GM18508 (cell line): ENCODE measurements around the gene HNF4A.
A peak's percentile ranks its signal among the peaks of the same experiment; 100 is the strongest.
"Not testable (repeated sequence)": the region's sequence is repeated elsewhere in the genome, so short reads cannot be mapped to it uniquely, and the experiment has no call there.

Source experiments
- ATAC-seq: cut with Tn5 transposase; IDR thresholded peaks from one replicate; pipeline ENCODE4 v1.9.1; 2021; ENCODE audit warnings: moderate number of reproducible peaks; ENCODE audit not compliant: insufficient read depth, unreplicated experiment

Gene HNF4A

GRCh38 chr20:44355498-44356352 lies at the start of gene HNF4A:
TSS of gene HNF4A (plus strand) at chr20:44355699. CDS start at chr20:44355805, 106 bp downstream.
- ATAC-seq: no peak

GRCh38 chr20:44306927-44307326 lies 48.6 kb upstream of the HNF4A start:
- ATAC-seq: no peak

DNA sequence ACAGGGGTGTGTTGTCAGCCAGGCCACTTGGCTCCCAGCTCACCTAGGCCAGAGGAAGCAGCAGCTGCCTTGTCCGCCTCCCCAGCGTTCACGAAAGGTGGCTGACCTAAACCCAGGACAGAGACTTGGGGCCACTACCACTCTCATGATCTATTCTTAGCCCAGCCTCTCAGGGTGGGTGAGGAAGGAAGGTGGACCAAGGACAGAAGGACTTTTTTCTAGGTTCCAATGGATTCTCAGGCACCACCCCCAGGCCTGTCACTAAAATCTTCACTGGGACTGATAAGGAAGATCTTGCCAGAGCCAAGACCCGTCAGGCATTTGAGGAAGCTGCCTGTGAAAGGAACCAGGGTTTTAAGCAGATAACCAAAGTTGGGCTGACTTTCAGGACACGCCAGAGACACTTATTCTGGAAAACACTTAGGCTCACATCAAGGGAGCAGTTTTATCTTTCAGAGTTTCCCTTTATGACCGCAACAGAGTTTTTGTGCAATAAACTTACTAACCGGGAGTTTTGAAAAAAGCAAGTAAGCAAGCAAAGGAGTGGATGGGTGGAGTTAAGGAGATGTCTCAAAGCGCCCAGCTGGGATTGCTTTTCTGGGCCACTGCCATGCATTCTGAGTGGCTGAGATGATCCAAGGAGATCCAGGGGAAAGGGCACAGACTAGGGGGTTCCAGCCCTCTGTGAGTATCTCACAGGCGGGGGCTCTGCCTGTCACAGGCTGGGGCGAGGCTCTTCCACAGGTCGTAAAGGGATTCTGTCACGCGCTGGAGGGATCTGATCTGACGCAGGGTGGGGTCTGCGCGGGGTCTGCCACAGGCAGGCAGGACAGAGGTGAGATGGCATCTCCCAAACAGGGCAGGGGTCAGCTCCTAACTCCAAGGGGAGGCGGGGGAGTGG lies 45.5 kb upstream of the HNF4A start:
- ATAC-seq: no peak

DNA sequence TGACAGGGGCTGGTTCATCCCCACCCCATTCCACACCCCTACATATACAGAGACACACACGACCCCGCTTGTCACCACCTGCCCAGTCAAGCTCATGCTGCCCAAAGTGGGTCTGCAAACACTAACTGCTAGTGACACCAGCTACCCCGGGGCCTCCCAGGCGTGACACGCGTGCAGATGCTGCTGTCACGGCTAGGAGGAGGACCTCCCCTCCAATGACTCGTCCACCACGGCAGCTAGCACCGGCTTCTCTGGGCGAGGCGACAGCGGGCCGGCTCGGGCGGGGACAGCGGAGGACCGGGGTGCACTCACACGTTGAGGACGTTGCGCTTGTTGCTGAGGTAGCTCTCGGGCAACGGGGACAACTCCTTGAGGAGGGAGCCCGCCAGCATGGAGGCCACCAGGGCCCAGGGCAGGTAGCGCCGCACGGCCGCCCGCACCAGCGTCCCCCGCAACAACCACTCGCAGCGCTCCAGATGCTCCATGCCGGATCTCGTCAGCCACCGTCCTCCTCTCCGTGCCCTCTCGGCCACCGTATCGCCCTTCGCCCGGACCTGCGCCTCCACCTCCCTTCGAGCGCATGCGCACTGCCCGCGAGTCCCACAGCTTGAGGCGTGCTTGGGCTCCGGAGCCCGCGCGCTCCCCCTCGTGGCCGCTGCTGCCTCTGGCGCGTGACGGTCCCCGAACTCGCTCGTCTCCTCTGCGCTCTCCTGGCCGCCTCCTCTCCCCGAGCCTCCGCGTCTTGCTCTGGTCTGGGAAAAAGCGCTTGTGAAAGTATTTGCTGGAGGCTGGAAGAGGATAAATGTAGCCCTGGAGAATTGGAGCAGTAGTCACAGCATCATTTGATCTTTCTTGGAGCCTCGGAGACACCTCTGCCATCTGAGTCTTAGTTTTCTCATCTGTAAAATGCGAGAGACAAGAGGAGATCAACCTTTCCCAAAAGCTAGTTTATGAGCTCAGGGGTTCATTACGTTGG lies 44.5 kb upstream of the HNF4A start, which contains the start of gene FITM2:
Gene FITM2, minus strand, starts transcription at position 539 of the 976 bp plus-strand sequence. Its CDS starts 54 bp downstream, at position 485.
- peak; percentile 66 for ATAC-seq

- ATAC-seq: no peak
Measured at GRCh38 chr20:44314870-44315269, 40.6 kb upstream of the HNF4A start.

DNA sequence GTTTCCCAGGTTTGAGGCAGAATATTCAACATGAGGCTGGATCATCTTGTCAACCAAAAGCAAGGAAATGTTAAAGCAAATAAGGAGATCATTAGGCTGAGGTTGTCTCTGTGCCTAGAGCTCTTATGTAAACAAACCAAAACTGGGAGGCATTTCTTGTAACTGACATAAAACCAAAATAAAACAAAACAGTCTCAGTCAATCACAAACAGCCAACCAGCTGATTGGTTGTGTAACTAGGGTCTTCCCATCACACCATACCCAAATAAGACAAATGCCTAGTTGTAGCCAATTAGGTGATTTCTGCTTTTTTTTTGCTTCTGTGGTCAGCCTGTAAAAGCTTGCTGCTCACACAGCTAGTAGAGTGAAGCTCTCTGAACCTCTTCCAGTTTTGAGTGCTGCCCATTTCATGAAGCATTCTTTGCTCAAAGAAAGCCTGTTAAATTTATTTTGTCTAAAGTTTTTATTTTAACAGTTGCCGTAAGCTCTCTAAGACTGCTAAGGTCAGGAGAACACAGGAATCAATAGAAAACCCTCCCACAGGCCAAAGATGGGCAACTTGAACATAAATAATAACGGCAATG lies 35.6 kb upstream of the HNF4A start:
- ATAC-seq: no peak

GRCh38 chr20:44324343-44324742 lies 31.2 kb upstream of the HNF4A start:
- no peak for ATAC-seq

DNA sequence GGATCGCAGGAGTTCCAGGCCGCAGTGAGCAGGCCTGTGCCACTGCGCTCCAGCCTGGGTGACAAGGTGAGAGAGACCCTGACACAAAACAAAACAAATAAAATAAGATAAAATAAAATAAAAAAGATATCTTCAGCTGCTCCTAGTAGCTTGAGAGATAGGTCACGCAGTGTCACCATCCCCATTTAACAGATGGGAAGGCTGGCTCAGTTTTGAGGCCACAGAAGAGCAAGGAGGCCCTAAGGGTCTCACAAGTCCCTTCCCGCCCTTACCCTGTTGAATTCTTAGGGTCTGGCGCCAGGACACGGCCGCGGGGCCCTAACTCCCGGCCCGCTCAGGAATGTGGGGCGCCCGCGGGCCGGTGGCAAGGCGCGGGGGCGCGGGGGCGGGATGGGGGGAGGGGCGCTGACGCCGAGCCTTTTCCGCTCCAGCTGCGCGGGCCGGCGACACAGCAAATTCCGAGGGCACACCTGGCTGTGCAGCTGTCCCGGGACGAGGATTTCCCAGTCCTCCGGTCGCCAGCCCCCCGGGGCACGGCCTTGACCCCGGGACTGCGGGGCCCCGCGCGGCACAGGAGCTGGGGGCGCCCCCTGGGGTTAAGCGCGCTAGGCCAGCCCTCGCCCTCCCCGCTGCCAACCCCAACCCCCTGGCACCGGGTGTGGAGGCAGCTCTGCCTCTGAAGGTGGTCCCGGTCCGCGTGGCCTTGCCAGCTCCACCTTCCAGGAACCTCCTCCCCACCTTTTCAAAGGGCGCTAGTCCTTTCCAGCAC lies 28.9 kb upstream of the HNF4A start:
- no peak for ATAC-seq

DNA sequence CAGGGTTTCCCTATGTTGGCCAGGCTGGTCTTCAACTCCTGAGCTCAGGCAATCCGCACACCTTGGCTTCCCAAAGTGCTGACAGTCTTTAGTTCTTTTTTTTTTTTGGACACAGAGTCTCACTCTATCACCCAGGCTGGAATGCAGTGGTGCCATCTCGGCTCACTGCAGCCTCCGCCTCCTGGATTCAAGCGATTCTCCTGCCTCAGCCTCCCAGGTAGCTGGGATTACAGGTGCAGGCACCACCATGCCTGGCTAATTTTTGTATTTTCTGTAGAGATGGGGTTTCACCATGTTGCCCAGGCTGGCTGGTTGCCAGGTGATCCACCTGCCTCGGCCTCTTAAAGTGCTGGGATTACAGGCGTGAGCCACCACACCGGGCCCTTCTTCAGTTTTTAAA lies 27.8 kb upstream of the HNF4A start:
- ATAC-seq: not testable (repeated sequence)

DNA sequence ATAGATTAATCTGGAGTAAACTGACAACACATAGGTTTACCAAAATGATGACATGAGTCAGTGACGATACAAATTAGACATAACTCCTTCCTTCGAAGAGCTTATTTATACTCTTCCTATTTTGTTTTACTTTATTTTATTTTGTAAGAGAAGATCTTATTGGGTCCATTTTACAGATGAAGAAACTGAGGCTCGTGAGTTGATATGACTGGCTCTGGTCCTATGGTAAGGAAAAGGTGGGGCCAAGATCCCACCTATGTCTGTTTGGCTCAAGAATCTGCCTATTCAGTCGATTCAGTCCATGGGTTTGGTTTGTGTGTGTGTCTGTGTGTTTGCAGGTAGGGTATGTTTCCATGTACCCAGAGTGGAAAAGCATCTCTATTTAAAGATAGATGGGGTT lies 27.1 kb upstream of the HNF4A start:
- ATAC-seq: no peak

GRCh38 chr20:44331201-44331600 lies 24.3 kb upstream of the HNF4A start:
- no peak for ATAC-seq

DNA sequence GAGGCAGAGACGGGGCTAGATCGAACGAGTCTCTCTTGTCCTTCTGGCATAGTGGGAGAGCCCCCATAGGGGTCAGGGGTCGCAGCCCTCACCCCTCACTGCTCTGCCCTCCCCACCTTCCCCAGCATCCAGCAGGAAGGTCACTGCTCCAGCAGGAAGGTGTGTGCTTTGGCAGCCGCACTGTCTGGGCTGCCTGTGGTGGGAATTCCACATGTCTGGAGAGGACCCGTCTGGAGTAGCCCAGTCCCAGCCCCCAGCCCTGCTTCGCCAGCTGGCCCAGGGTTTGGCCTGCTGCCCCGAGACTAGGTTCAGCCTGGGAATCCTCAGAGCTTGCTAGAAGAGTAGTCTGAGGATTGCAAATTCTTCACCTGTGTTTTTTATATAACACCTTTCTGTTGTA lies 21.2 kb upstream of the HNF4A start:
- ATAC-seq: no peak

- ATAC-seq: no peak
Measured at GRCh38 chr20:44334709-44335108, 20.8 kb upstream of the HNF4A start.

GRCh38 chr20:44335675-44336074 lies 19.8 kb upstream of the HNF4A start:
- ATAC-seq: no peak

DNA sequence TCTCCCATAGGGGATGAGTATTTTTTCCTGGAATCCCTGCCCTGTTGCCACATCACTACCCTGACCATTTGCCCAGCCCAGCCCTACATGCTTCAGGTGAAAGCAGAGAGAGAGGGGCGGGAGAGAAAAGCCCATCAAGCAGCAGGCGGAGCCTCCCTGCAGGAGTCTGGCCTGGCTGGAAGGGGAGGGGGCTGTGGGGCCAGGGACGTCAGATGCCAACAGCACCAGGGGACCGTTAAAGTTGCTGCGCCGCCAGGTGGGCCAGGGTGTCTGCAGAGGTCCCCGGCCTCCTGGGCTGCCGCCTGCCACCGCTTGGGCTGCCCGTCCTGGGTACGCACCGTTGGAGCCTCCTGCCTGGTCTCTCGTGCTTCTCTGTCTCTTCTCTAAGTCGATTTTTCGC lies 19.4 kb upstream of the HNF4A start:
- ATAC-seq: no peak

GRCh38 chr20:44336725-44337380 lies 18.6 kb upstream of the HNF4A start, which contains the start of gene R3HDML:
TSS of gene R3HDML (plus strand) at chr20:44337043. CDS start at chr20:44337158, 115 bp downstream.
- ATAC-seq: no peak

GRCh38 chr20:44342248-44342647 lies 13.3 kb upstream of the HNF4A start:
- no peak for ATAC-seq

GRCh38 chr20:44343162-44343675 lies 12.3 kb upstream of the HNF4A start:
- no peak for ATAC-seq
